ENCODE data around the gene XRCC3.

XRCC3 gene

DNA sequence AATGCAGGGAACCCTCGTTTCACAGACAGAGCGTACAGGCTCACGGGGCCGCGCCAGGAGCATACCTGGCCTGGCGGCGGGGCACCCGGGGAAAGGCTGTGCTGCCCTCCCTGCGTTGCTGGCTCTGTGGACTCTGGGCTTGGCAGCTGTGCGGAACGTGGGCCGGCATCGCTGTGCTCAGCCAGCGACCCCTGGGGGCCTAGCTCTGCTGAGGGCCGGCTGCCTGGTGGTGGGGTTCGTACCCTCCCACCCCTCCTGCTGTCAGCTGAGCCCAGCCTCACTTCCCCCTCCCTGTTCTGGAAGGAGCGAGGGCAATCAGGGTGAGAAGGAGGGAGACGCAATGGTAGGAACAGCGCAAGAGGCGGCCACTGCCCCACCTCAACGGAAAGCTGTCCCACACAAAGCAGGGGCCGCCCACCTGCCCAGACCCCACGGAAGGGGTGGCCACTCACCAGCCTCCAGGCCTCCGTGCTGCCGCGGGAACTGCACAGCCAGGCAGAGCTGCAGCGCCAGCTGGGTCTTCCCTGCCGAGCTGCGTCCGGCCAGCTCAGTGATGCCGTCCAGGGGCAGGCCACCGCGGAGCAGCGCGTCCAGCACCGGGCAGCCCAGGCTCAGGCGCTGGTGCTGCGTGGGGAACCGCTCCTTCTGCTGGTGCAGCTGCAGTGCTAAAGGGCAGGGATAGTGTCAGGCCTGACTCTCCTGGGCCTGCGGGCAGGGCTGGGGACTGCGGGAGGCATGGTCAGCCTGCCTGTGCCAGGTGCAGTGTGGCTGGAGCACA, 8.5 kb downstream of the XRCC3 start:
- DNase-seq (ENCODE audit: low spot score) = no peak

DNA sequence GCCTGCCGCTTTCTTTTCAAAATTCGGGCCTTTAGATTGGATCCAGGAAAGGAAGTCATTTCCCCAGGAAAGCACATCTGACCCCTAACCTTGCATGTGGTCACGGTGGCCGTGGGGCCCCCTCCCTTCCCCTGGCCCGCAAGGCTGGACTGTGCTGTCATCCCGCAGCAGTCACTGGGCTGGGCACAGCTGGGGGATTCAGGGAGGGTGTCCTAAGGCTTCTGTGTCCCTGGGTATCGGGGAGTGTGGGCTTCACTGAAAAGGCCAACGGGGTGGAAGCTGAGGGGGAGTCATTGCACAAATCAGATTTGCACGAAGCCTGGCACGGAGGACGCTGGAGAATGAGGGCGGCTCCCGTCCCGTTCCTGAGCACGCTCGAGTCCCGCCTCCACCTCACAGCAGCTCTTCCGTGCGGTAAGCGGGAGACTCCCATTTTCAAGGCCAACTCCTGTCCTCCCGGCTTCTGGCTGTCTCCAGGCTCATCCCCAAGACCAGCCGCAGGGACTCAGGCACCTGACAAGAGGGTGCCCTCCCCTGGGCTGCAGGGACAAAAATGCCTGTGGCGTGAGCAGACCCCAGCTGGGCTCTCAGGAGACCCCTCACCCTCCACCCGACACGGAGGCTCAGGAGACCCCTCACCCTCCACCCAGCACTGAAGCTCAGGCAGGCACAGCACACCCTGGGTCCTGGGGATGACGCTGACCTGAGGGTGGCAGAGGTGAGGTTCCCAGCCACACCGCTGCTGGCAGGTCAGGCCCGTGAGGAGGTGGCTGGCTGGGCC, 9.6 kb downstream of the XRCC3 start:
- no peak for DNase-seq (ENCODE audit: low spot score)

DNA sequence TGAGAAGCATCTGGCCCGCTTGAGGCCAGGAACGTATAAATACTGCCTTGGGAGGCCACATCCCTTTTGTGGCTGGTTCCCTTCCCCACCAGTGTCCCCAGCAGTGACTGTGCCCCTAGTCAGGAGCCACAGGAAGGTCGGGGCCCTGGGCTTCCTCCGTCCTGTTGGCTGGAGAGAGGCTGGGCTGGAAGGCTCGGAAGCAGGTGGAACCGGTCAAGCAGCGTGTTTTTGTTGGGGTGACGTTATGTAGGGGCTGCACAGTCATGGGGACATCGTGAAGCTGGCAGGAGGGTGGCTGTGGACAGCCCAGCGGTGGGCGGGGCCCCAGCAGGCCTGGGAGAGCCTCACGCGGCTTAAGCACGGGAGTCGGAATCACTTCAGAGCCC, 10.1 kb downstream of the XRCC3 start:
- DNase-seq (ENCODE audit: low spot score) = no peak

DNA sequence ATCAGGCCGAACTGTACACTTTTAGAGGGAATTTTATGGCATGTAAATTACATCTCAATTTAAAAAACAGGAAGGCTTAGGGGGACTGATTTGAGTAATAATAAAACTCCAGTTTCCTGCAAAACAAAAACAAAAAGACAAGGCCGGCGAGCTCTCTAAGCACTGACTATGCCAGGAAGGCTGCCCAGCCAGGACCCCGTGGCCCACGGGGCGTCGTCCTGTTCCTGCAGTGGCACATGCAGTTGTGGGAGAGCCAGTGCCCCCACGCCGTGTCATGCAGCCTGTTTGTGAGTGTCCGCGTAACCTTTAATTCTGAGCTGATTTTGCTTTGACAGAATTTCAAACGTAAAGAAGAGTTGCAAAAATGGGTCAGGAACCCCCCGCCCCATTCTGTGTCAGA, 10.5 kb downstream of the XRCC3 start:
- DNase-seq (ENCODE audit: low spot score) = no peak

DNA sequence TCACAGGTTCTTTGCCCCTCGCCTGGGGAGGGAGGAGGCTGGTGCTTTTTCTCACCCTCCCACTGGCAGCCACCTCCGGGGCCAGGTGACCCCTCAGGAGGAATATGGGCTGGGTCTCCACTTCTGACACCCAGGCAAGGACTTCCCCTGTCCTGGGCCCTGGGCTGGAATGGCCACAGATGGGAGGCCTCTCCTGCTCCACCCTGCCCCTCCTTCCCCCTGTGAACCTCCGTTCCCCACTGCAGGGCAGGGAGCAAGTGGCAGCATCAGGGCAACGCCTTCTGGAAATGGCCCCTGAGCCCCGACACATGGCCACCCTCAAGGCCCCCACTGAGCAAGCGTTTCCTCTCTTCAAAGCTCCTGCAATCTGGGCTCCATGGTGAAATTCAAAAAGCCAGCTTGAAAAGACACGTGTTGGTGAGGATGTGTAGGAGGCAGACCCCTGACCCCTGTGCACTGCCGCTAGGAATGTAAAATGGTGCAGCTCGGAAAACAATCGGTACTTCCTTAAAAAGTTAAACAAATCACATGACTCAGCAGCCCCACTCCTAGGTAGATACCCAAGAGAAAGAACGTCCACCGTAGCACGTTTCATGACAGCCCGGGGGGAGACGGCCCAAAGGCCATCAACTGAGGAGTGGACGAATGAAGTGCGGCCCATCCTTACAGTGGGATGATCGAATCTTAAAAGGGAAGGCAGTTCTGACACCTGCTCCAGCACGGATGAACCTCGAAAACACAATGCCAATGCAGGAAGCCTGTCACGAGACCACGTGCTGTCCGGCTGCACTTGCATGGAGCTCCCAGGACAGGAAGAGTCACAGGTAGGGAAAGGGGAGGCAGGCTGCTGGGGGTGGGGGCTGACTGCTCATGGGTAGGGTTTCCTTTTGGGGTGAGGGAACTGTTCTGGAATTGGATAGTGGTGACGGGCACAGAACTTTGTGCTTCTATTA, 11.5 kb downstream of the XRCC3 start:
- no peak for DNase-seq (ENCODE audit: low spot score)

DNA sequence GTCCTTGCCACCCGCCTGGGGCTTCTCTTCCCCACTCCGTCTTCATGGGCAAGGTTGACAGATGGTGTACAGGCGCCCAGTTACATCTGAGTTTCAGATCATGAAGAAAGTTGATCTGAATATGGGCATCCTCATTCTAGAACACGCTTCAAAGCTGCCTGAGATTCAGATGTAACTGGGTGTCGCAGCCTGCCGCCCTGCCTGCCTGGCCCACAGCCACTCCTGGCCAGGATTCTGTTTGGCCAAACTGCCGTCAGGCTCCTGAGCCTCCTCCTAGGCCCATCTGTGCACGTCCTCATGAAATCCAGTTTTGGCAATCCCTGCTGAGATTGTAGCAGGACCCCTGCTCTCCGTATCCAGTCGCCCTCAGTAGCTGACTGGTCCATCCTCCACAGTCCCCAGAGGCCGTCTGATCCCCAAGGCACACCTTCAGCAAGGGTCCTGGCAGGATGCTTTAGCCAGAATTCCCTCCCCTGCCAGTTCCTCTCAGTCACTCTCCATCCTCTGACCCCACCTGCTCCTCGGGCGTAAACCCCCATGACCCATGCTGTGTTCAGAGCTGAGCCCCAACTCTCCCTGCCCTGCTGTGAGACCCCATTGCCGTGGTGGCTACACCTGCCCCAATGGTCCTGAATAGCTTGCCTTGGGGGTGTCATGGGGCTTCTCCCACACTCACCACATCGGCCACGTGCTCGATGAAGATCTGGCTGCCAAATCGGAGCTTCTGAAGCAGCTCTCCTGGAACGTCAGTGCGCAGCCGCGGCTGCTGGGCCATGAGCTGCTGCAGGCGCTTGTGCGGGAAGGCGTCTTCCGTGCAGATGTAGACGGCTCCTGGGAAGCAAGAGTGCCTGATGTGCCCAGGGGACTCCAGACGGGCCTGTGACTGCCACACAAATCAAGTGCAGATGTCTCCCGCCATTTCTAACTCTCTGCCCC, 12.5 kb downstream of the XRCC3 start:
- DNase-seq (ENCODE audit: low spot score) = no peak

DNA sequence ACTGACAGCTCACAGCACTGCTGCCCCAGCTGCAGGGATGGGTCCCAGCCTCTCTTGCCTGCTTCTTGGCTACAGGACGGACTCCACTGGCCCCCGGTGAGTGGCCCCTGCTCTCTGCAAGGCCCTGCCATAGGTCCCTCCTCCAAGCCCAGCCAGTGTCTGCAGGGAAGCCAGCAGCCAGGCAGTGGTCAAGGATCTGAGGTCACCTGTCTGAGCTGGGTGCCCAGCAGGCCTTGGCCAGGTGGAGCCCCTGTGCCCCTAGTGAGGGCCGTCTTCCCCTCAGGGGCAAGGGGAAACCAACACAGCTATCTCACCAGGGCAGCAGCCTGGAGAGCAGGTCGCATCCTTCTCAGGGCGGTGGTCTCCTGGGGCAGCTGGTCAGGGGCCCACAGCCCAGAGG, 13.2 kb downstream of the XRCC3 start:
- DNase-seq (ENCODE audit: low spot score) = no peak

DNA sequence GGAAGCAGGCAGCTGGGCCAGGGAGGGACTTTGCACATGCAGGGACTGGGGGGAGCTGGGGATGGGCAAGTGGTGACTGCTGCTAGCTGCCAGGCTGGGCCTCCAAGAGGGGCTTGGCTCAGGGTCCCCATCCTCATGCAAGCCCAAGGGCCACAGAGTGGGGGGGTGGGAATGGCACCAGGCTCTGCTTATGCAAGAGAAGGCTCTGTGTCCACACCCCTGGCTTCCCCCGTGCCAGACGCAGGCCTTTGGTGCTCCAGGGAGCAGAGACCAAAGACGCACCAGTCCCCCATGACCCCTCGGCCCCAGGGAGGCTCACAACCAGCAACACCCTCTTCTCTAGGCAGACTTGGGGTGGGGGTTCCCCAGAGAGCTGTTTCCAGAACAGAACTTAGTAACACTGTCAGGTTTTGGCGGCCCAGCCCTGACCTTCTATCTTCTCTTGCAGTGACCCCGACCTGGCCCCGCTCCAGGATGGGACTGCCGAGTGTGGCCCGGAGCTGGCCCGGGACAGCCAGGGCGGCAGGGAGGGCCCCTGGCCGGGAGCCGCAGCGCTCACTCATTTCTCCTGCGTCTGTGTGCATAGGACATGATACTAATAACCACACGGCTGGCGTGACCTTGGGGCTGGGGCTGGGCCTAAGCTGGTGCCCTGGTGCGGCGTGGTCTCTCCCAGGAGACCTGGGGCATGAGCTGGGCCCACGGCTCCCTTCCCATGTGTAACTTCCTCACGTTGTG, 14.3 kb downstream of the XRCC3 start:
- DNase-seq (ENCODE audit: low spot score) = no peak

DNA sequence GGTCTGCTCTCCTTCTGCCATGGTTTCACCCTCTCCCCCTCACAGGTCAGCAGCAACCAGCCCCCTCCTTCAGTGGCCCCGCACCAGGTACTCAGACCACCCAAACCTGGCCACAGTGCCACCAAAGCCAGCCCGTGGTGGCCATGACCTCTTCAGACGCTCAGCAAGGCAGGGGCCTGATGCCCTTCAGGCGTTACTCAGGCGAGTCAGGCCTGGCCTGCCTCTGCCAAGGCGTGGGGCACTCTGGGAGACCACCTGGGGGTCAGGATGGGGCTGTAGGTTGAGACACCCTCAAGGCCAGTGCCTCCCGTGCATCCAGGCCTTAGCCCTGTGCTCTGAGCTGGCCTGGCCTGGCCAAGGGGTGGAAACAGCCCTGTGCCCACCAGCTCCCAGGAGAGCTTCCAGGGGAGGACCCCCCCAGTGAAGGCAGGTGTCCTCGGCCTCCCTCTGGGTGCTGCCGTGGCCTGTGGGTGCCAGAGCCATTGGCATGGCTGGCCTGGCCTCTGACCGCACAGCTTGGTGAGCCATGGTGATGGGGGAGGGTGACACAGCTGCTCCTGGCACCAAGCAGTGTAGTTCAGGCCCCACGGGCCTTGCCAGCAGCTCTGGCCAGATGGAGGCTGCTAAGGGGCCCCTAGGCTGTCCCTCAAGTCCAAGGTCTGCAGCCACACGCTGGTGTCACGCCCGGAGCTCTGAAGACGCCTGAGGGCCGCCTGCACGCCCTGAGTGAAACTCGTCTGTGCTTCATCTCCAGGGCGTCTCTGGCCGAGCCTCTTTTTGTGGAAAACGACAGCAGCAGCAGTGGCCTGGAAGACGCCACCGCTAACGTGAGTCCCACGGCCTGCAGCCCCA, 15.1 kb downstream of the XRCC3 start:
- DNase-seq (ENCODE audit: low spot score) = no peak

DNA sequence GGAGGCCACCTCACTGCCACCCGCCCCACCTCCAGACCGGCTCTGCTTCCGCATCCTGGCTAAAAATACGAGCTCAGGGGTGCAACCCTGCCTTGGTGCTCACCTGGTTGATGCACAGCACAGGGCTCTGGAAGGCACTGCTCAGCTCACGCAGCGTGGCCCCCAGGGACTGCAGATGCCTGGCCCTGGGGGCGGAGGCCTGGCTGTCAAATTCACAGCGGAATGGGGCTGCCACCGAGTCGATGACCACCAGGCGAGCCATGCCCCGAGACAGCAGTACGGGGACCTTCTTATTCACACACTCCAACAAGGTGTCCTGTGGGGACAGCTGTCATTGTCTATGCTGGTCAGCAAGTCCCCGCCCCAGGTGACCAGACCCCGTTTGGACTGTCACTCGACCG, 16.0 kb downstream of the XRCC3 start:
- no peak for DNase-seq (ENCODE audit: low spot score)

DNA sequence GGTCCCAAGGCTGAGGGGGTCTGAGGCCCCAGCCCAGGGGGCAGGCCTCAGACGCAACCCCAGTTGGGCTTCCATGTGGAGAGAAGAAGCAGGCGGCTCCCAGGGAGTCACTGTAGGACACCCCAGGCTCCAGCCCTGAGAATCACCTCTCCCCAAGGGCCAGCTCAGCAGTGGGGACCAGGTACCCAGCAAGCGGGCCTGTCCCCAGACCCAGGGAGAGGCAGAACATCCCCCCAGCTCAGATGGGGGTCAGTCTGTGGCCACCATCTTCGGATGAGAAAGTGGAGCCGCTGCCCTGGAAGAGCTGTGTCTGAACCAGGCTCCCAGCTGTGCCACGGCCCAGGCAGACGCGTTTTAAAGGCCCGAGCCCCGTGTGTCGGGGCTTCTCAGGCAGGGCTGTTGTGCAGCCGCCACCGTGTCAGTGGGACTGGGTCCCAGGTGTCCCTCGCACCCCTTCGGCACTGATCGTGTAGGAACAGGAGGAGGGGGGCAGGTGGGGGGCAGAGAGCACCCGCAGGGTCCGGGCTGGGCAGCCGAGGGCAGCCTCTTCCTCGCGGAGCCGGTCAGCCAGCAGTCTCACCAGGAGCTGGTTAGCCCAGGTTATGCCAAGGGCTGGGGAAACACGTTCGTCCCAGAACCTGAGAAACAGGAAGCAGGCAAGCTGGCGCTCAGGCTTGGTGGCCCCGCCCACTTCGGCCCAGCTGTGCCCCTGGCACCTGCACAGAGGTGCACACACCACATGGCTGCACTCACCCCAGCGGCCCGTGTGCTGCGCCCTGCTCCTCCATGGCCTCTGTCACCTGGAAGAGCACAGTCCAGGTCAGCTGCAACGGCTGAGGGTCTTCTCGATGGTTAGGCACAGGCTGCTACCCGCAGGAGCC, 16.6 kb downstream of the XRCC3 start:
- peak; percentile 88 for DNase-seq (ENCODE audit: low spot score)

DNA sequence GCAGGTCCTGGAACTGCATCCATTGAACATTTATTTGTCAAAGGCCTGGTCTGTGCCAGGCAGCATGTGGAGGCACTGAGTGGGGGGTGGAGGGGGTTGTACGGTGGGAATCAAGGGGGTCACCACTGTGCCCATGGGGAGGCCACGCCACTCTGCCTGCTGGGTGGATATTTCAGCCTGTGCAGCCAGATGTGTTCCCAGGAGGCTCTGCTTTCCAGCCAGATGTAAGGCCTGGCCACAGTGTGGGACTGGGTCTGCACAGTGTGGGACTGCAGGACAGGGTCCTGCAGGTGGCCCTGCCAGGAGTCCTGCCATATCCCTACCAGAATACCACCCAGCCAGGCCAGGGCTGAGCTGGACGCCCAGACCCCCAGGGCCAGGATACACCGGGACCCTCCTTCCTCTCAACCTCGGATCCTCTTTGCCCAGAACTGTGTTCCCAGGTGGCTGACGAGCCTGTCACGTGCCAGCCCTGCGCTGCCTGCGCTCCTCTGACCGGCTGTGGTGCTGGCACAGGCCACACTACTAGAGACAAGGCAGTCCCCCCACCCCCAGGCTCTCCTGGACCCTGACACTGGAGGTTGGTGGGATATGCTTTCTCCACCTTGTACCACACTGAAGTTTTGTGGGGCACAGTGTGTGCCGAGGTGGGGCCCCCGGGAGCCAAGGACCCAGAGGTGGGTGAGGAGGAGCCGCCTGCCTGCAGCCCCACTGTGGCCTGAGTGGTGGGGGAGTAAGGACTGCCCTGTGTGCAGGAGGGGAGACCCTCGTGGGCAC, 17.5 kb downstream of the XRCC3 start:
- DNase-seq (ENCODE audit: low spot score) = no peak

DNA sequence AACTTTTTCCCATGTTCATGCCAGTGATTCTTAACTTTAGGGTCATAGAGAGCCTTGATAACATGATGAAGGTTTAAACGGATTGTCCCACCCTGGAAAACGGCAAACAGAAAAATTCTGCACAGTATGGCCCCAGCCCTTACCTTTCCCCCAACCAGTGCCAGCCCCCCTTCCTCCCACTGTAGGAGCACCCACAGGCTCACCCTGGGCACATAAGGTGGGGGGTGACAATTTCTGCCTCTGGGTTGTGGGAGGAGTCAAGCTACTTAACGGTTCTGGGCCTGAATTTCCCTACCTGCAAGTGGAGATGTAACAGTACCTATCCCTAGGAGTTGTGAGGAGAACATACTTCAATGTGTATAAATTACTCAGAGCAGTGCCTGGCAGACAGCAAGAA, 18.0 kb downstream of the XRCC3 start:
- no peak for DNase-seq (ENCODE audit: low spot score)

DNA sequence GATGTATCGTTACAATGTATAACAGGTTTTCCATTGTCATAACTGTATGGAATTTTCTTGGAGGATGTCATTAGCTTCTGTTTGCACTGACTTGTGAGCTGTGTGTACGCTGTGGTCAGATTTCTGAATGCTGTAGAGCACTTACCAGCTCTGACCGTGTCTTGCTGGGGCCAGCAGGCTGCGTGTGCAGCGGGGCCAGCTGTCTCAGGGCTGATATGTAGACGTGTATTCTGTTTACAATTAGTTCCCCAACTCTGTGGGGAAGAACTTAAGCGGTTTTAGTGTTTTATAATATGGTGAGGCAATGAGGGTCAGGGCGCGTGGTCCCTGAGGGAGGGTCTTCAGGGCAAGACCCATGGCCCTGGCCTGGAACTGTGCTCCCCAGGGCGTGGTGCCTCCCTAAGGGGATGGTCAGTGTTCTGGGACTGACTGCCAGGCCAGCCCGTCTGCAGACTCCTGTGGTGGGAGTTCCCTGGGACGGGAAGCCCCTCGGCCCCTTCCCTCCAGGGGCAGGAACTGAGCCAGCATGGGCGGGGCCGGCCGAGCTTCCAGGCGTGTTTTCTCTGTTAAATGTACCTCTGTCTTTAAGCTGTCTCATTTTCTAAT, 18.7 kb downstream of the XRCC3 start:
- DNase-seq (ENCODE audit: low spot score) = no peak

DNA sequence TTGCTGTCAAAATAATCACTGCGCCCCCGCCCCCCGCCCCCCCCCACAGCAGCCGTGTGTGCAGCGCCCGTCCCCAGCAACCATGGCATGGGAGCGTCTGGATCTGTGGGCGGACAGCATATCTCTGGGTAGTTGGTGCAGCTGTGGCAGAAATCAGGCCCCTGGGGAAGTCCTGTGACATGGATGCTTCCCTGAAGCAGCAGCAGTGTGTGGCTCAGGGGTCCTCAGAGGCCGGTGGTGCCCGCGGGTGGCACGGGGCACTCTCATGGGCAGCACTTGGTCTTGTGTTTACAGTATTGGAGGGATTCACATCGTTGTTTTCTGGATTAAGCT, 19.2 kb downstream of the XRCC3 start:
- DNase-seq (ENCODE audit: low spot score) = no peak

DNA sequence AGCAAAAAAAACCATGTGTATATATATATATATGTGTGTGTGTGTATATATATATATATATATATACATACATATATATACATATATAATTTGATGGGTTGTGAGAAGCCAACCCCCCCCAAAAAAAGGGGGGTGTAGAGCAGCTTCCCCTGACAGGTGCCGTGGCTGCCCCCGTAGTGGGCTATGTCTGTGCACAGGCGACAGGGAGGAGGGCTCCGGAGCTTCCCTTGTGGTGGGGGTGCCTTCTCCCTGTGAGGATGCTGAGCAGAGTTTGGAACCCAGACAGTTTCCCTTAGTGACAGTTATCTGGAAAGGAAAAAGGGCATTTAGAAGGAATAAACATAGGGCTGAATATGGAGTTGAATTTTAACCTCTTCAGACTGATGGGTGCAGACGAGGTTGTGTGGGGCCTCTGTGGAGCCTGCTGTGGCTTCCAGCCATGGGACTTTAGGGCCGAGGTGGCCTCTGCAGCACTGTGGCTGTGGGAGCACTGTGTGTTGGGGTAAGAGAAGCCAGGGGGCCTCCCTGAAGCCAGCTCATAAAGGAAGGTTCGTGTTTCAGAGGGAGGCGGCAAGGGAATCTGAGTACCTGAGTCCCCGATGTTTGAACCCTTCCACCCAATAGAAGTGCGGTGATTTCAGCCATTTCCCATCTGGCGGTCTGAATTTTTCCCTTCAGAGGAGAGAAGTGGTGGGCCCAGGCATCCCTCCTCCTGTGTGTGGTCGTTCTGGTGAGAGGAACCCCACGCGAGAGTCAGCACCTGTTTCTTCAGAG, 19.8 kb downstream of the XRCC3 start:
- no peak for DNase-seq (ENCODE audit: low spot score)

DNA sequence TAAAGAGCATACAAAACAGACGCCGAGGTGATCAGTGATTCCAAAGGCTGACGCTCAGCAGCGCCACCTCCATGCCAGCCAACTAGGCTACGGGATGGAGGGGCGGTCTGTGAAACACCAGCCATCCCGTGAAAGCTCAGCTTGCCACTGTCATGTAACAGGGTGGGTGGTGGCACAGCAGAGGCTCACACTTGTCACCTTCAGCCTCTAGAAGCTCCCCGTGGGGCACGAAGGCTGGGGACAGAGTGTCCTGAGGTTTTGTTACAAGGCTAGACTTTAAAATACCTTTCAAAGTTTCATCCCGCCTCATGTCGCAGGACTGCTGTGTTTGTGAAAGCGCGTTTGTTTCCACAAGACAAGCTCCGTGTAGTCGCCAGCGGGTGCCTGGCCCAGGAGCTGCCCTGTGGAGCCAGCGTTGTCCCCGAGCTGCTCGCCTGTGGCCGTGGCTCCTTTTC, 20.7 kb downstream of the XRCC3 start:
- DNase-seq (ENCODE audit: low spot score) = no peak
